K562 (cell line): Measurements from ENCODE around the gene RNF213. TPM values are rescaled to one million over a fixed set of nuclear protein-coding genes. Genes with fewer than 3 reads are reported as not detected.

Experiments used
- ATAC-seq: fragments of 200-7000 bp; cut with Tn5 transposase; 3 replicates; pipeline ENCODE4 v1.9.1; 2020; ENCODE audit warnings: moderate library complexity
- BruUV-seq: library from RNA; stranded (reverse); fragments of 400-500 nt; replicated peaks from 2 replicates; lab custom pipeline; 2021; lab: Mats Ljungman, UMichigan
- CTCF ChIA-PET: fragments of 300-600 bp; formaldehyde crosslinking; extraction: SDS; loops from one replicate; lab custom pipeline; 2021; ENCODE audit warnings: low intra/inter-chr PET ratio; lab: Yijun Ruan, JAX
- POLR2A ChIA-PET: fragments of 300-600, 350-650 bp; sonication (Branson Sonifier 250); formaldehyde crosslinking; extraction: SDS; loops from one replicate; lab custom pipeline; 2021; ENCODE audit warnings: antibody characterized with exemption, inconsistent platforms; lab: Yijun Ruan, JAX
- DNase-seq, 4 experiments: peaks; one replicate each; pipeline versions ENCODE4 v3.0.0 to v3.0.0-alpha.2; 2011 to 2018; ENCODE audit warnings: low spot score in 3 of 4, mixed read lengths in 3 of 4; ENCODE audit errors: extremely low read depth in 1 of 4
- FAIRE-seq: peaks from 2 replicates; lab custom pipeline; 2011; peaks lifted over from hg19 to GRCh38; lab: Jason Lieb, UNC
- H2AFZ ChIP-seq: 2 replicates; pipeline ENCODE4 v1.6.0; 2011; ENCODE audit warnings: low read depth, low read length, control low read depth, inconsistent platforms
- H3K27ac ChIP-seq: fragments of 200-600 bp; 3 replicates; pipeline ENCODE4 v1.8.0; 2011; ENCODE audit warnings: low read depth, mild to moderate bottlenecking, control low read depth, inconsistent platforms, low read length, moderate library complexity, mixed read lengths; ENCODE audit errors: extremely low read depth
- H3K27me3 ChIP-seq, 2 experiments: fragments of 300-600 bp in 1 of 2; 2 replicates in 1 of 2; 3 replicates in 1 of 2; pipeline versions ENCODE4 v1.6.0 to v1.8.0; 2011; ENCODE audit warnings: inconsistent platforms in 2 of 2, low read length in 2 of 2, mild to moderate bottlenecking in 1 of 2, mixed read lengths in 1 of 2, moderate library complexity in 1 of 2; ENCODE audit not compliant: control insufficient read depth in 2 of 2, insufficient read depth in 2 of 2
- H3K36me3 ChIP-seq: fragments of 300-600 bp; 3 replicates; pipeline ENCODE4 v1.8.0; 2011; ENCODE audit warnings: mild to moderate bottlenecking, low read length, inconsistent platforms; ENCODE audit not compliant: control insufficient read depth, insufficient read depth
- H3K4me1 ChIP-seq, 2 experiments: fragments of 200-600 bp in 1 of 2; replicated peaks in 1 of 2; 2 replicates in 1 of 2; 3 replicates in 1 of 2; pipeline versions ENCODE4 v1.5.1 to v1.8.0; 2011; ENCODE audit warnings: inconsistent platforms in 2 of 2, low read length in 2 of 2, mild to moderate bottlenecking in 1 of 2, mixed read lengths in 1 of 2, moderate library complexity in 1 of 2; ENCODE audit not compliant: control insufficient read depth in 2 of 2, insufficient read depth in 2 of 2
- H3K4me2 ChIP-seq: 2 replicates; pipeline ENCODE4 v1.6.1; 2011; ENCODE audit warnings: low read length, control low read depth, inconsistent platforms, mixed read lengths; ENCODE audit not compliant: insufficient read depth
- H3K4me3 ChIP-seq: fragments of 200-600 bp; sonication (generic), shearing (Covaris generic); 2 replicates; pipeline ENCODE4 v1.5.1; 2016; ENCODE audit warnings: control low read depth, inconsistent platforms
- H3K79me2 ChIP-seq: fragments of 200-600 bp; 3 replicates; pipeline ENCODE4 v1.8.0; 2011; ENCODE audit warnings: low read length, inconsistent platforms; ENCODE audit not compliant: control insufficient read depth, insufficient read depth
- H3K9ac ChIP-seq, 2 experiments: 2 replicates each; pipeline versions ENCODE4 v1.6.0 to v1.6.1; 2011; ENCODE audit warnings: low read depth in 2 of 2, low read length in 2 of 2, control low read depth in 1 of 2, inconsistent platforms in 1 of 2, mild to moderate bottlenecking in 1 of 2, mixed read lengths in 1 of 2; ENCODE audit not compliant: insufficient read depth in 1 of 2
- H3K9me1 ChIP-seq: one replicate; pipeline ENCODE4 v1.6.0; 2011; ENCODE audit warnings: inconsistent platforms, mild to moderate bottlenecking, low read length, moderate library complexity; ENCODE audit not compliant: control insufficient read depth, insufficient read depth
- H3K9me3 ChIP-seq: replicated peaks from 2 replicates; pipeline ENCODE4 v1.5.1; 2011; ENCODE audit warnings: low read depth, low read length, inconsistent platforms; ENCODE audit not compliant: control insufficient read depth, insufficient read depth
- H4K20me1 ChIP-seq: replicated peaks from 2 replicates; pipeline ENCODE4 v1.6.1; 2011; ENCODE audit warnings: low read length, inconsistent platforms, mixed read lengths; ENCODE audit not compliant: control insufficient read depth, insufficient read depth
- C11orf30 ChIP-seq: fragments of 450-650 bp; IDR thresholded peaks from 2 replicates; pipeline ENCODE4 v1.6.1; 2016; ENCODE audit warnings: low read depth, mild to moderate bottlenecking
- HDAC3 ChIP-seq: fragments of 450-650 bp; IDR thresholded peaks from 2 replicates; pipeline ENCODE4 v1.6.1; 2018; ENCODE audit warnings: borderline replicate concordance, mild to moderate bottlenecking, moderate library complexity; ENCODE audit not compliant: partially characterized antibody
- KDM2B ChIP-seq: fragments of 250-450 bp; sonication (Bioruptor Pico); IDR thresholded peaks from 2 replicates; pipeline ENCODE4 v1.8.0; 2021; ENCODE audit warnings: mild to moderate bottlenecking, moderate library complexity
- MTA3 ChIP-seq: fragments of 450-650 bp; formaldehyde crosslinking; IDR thresholded peaks from 2 replicates; pipeline ENCODE4 v1.6.1; 2017; ENCODE audit warnings: mild to moderate bottlenecking, borderline replicate concordance
- SP2 ChIP-seq: IDR thresholded peaks from 2 replicates; pipeline ENCODE4 v1.6.1; 2011; ENCODE audit warnings: mild to moderate bottlenecking, low read depth, low read length, moderate library complexity; ENCODE audit not compliant: poor library complexity, severe bottlenecking; ENCODE audit errors: extremely low read depth
- ZNF24 ChIP-seq: fragments of 450-650 bp; IDR thresholded peaks from 2 replicates; pipeline ENCODE4 v1.6.1; 2016
- WGBS: fragments of 100-300 bp; shearing (Covaris generic); methylation state at CpG from one replicate; pipeline ENCODE4 v1.1.6; 2016; ENCODE audit warnings: low coverage, mixed read lengths; ENCODE audit not compliant: insufficient coverage; ENCODE audit errors: missing lambda C conversion rate; 5-methylcytosine and 5-hydroxymethylcytosine counted together
- in situ Hi-C: fragments of 300-500 bp; cut with MboI; formaldehyde crosslinking; loops from 4 replicates; pipeline ENCODE4 v1.15.0; 2018; ENCODE audit warnings: inconsistent platforms, mixed read lengths
- intact Hi-C: fragments of 100-400 bp; cut with micrococcal nuclease; formaldehyde crosslinking; loops from 2 replicates; pipeline ENCODE4 v1.14.2; 2022
- polyA plus RNA-seq, 8 experiments: library from polyadenylated mRNA; depleted of rRNA in 4 of 8; stranded (reverse) in 5 of 8; unstranded in 3 of 8; fragments of >200 nt; fragmentation: Nextera tagmentation in 2 of 8; fragmentation: Illumina TruSeq in 1 of 8; extraction: Ambion mirVana in 2 of 8; extraction: Trizol in 1 of 8; gene quantifications; 2 replicates each; pipeline versions ENCODE4 v1.2.1 to v1.2.3, GENCODE V29; 2011 to 2014; ENCODE audit warnings: inconsistent platforms in 1 of 8, missing spikeins in 1 of 8
- total RNA-seq, 7 experiments: library from RNA; depleted of rRNA in 6 of 7; stranded (reverse); fragments of >200 nt in 6 of 7; fragmentation: Illumina TruSeq in 2 of 7; extraction: Trizol in 2 of 7; gene quantifications; 2 replicates each; pipeline versions ENCODE4 v1.2.1 to v1.2.3, GENCODE V29; 2011 to 2021; ENCODE audit warnings: low replicate concordance in 1 of 7
- TF ChIP-seq, protein P1 (sequence below): fragments of 450-650 bp; IDR thresholded peaks from 2 replicates; pipeline ENCODE4 v1.6.1; 2014; ENCODE audit warnings: low read depth, mild to moderate bottlenecking, moderate library complexity, borderline replicate concordance
- TF ChIP-seq, protein P2 (sequence below): sonication (generic); formaldehyde crosslinking; IDR thresholded peaks from 2 replicates; pipeline ENCODE4 v1.8.1; 2023; ENCODE audit warnings: mild to moderate bottlenecking, missing genetic modification reagents
- TF ChIP-seq, protein P3 (sequence below): sonication (generic); formaldehyde crosslinking; IDR thresholded peaks from 2 replicates; pipeline ENCODE4 v1.4.0; 2020; ENCODE audit warnings: mild to moderate bottlenecking, missing genetic modification reagents

Gene RNF213
- total and polyA plus RNA-seq, 9 of the 15 experiments (the other 6 are each of a cell fraction or from before 2014, with no cell fraction given): 5.3 to 33.6 (median 17.9) TPM

GRCh38 chr17:80374732-80375585, 114.3 kb downstream of the RNF213 start (continued):
- TF ChIP-seq, protein P1, sequence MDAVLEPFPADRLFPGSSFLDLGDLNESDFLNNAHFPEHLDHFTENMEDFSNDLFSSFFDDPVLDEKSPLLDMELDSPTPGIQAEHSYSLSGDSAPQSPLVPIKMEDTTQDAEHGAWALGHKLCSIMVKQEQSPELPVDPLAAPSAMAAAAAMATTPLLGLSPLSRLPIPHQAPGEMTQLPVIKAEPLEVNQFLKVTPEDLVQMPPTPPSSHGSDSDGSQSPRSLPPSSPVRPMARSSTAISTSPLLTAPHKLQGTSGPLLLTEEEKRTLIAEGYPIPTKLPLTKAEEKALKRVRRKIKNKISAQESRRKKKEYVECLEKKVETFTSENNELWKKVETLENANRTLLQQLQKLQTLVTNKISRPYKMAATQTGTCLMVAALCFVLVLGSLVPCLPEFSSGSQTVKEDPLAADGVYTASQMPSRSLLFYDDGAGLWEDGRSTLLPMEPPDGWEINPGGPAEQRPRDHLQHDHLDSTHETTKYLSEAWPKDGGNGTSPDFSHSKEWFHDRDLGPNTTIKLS: no peak
- TF ChIP-seq C11orf30: 0 out of 2 replicates have a peak, but pooled peaks have one; percentile 18

- Histone ChIP-seq H3K27ac (no peak overlapping the region), H3K4me2 (no peak overlapping the region), H4K20me1 (no peaks in the 10 kb centered on the region), H2AFZ (no peak overlapping the region), H3K9ac (no peak overlapping the region), H3K9me1 (peaks cover 2% of the 10 kb centered on the region), H3K79me2 (no peaks in the 10 kb centered on the region), H3K27me3 (no peaks in the 10 kb centered on the region), H3K4me1 (no peaks in the 10 kb centered on the region), H3K4me3 (no peak overlapping the region), H3K9me3 (no peaks in the 10 kb centered on the region), H3K36me3 (peaks cover 72% of the 10 kb centered on the region; the same call in 2 of the 3 replicates)
- DNase-seq (no peak), FAIRE-seq (no peak), ATAC-seq (no peak)
- BruUV-seq: no TSS peak
- WGBS: 89% methylated on average over 4 of the region's 4 CpGs
- TF ChIP-seq SP2 (no peak), MTA3 (no peak), ZNF24 (no peak), HDAC3 (no peak), KDM2B (no peak)
- TF ChIP-seq, protein P2, sequence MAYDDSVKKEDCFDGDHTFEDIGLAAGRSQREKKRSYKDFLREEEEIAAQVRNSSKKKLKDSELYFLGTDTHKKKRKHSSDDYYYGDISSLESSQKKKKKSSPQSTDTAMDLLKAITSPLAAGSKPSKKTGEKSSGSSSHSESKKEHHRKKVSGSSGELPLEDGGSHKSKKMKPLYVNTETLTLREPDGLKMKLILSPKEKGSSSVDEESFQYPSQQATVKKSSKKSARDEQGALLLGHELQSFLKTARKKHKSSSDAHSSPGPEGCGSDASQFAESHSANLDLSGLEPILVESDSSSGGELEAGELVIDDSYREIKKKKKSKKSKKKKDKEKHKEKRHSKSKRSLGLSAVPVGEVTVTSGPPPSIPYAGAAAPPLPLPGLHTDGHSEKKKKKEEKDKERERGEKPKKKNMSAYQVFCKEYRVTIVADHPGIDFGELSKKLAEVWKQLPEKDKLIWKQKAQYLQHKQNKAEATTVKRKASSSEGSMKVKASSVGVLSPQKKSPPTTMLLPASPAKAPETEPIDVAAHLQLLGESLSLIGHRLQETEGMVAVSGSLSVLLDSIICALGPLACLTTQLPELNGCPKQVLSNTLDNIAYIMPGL (CRISPR knock-in tag): no peak
- TF ChIP-seq, protein P3, sequence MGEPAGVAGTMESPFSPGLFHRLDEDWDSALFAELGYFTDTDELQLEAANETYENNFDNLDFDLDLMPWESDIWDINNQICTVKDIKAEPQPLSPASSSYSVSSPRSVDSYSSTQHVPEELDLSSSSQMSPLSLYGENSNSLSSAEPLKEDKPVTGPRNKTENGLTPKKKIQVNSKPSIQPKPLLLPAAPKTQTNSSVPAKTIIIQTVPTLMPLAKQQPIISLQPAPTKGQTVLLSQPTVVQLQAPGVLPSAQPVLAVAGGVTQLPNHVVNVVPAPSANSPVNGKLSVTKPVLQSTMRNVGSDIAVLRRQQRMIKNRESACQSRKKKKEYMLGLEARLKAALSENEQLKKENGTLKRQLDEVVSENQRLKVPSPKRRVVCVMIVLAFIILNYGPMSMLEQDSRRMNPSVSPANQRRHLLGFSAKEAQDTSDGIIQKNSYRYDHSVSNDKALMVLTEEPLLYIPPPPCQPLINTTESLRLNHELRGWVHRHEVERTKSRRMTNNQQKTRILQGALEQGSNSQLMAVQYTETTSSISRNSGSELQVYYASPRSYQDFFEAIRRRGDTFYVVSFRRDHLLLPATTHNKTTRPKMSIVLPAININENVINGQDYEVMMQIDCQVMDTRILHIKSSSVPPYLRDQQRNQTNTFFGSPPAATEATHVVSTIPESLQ (CRISPR knock-in tag): no peak
- ChIA-PET CTCF (no interaction called here), POLR2A (no interaction called here)
- intact Hi-C loops: no loop called here
- in situ Hi-C loops: no loop called here
Measured at GRCh38 chr17:80376531-80376930, 115.9 kb downstream of the RNF213 start.
